WTC11 (cell line): ENCODE results near the gene TMED10. TPM values are rescaled to one million over a fixed set of nuclear protein-coding genes. Genes with fewer than 3 reads are reported as not detected.
A peak's percentile ranks its signal among the peaks of the same experiment; 100 is the strongest.

Source experiments
- ATAC-seq: fragments of 200-7000 bp; cut with Tn5 transposase; 2 replicates; pipeline ENCODE4 v1.10.0; 2021; ENCODE audit warnings: mild to moderate bottlenecking, moderate library complexity
- CTCF ChIA-PET: fragments of 300-600 bp; sonication (Branson Sonifier 250); formaldehyde crosslinking; loops from one replicate; lab custom pipeline; 2021; ENCODE audit warnings: antibody characterized with exemption; lab: Charles Lee
- POLR2A ChIA-PET: fragments of 350-600 bp; sonication (Branson Sonifier 250); formaldehyde crosslinking; loops from one replicate; lab custom pipeline; 2021; ENCODE audit warnings: antibody characterized with exemption; lab: Charles Lee
- DNase-seq: peaks from one replicate; pipeline ENCODE4 v3.0.0; 2021; ENCODE audit warnings: low spot score
- H3K27ac Mint-ChIP-seq: 2 replicates; pipeline ENCODE4 v1.8.0; 2021; ENCODE audit warnings: mixed read lengths
- H3K27me3 Mint-ChIP-seq: 2 replicates; pipeline ENCODE4 v1.8.0; 2021; ENCODE audit warnings: low read depth, mild to moderate bottlenecking, moderate library complexity, mixed read lengths
- H3K36me3 Mint-ChIP-seq: 2 replicates; pipeline ENCODE4 v1.8.0; 2021; ENCODE audit warnings: mixed read lengths
- H3K4me1 Mint-ChIP-seq: 2 replicates; pipeline ENCODE4 v1.8.0; 2022; ENCODE audit warnings: mixed read lengths
- H3K4me3 Mint-ChIP-seq: 2 replicates; pipeline ENCODE4 v1.8.0; 2021; ENCODE audit warnings: mild to moderate bottlenecking, moderate library complexity, mixed read lengths
- H3K9me3 Mint-ChIP-seq: 2 replicates; pipeline ENCODE4 v1.8.0; 2021; ENCODE audit warnings: mixed read lengths
- ATF3 ChIP-seq: sonication (generic); formaldehyde crosslinking; conservative IDR thresholded peaks from 2 replicates; pipeline ENCODE4 v1.8.1; 2022; ENCODE audit warnings: mild to moderate bottlenecking, missing genetic modification reagents
- ATF6 ChIP-seq: sonication (generic); formaldehyde crosslinking; IDR thresholded peaks from 2 replicates; pipeline ENCODE4 v1.8.1; 2023; ENCODE audit warnings: mild to moderate bottlenecking, missing genetic modification reagents
- E2F4 ChIP-seq: sonication (generic); formaldehyde crosslinking; IDR thresholded peaks from 2 replicates; pipeline ENCODE4 v1.8.1; 2022; ENCODE audit warnings: low read depth, mild to moderate bottlenecking, moderate library complexity, missing genetic modification reagents, borderline replicate concordance
- ESRRA ChIP-seq: sonication (generic); formaldehyde crosslinking; IDR thresholded peaks from 2 replicates; pipeline ENCODE4 v1.8.1; 2022; ENCODE audit warnings: mild to moderate bottlenecking, missing genetic modification reagents, borderline replicate concordance
- FOXP1 ChIP-seq: sonication (generic); formaldehyde crosslinking; IDR thresholded peaks from 2 replicates; pipeline ENCODE4 v1.8.0; 2022; ENCODE audit warnings: missing genetic modification reagents, mild to moderate bottlenecking, moderate library complexity, borderline replicate concordance
- MYBL2 ChIP-seq: sonication (generic); formaldehyde crosslinking; IDR thresholded peaks from 2 replicates; pipeline ENCODE4 v1.8.1; 2023; ENCODE audit warnings: mild to moderate bottlenecking, moderate library complexity, missing genetic modification reagents
- RELA ChIP-seq: sonication (generic); formaldehyde crosslinking; IDR thresholded peaks from 2 replicates; pipeline ENCODE4 v1.8.1; 2022; ENCODE audit warnings: missing genetic modification reagents, mild to moderate bottlenecking, borderline replicate concordance
- RORB ChIP-seq: fragments of 250-450 bp; sonication (Bioruptor Pico); IDR thresholded peaks from 2 replicates; pipeline ENCODE4 v1.9.0; 2021; ENCODE audit warnings: mild to moderate bottlenecking
- TP53 ChIP-seq: sonication (generic); formaldehyde crosslinking; IDR thresholded peaks from 2 replicates; pipeline ENCODE4 v1.8.1; 2023; ENCODE audit warnings: mild to moderate bottlenecking, missing genetic modification reagents
- USF2 ChIP-seq: sonication (generic); formaldehyde crosslinking; IDR thresholded peaks from 2 replicates; pipeline ENCODE4 v1.8.1; 2023; ENCODE audit warnings: mild to moderate bottlenecking, missing genetic modification reagents, moderate library complexity
- ZNF396 ChIP-seq: fragments of 250-450 bp; sonication (Bioruptor Pico); IDR thresholded peaks from 2 replicates; pipeline ENCODE4 v1.8.0; 2021; ENCODE audit warnings: mild to moderate bottlenecking, moderate library complexity, borderline replicate concordance
- ZNF416 ChIP-seq: fragments of 250-450 bp; sonication (Bioruptor Pico); IDR thresholded peaks from 2 replicates; pipeline ENCODE4 v1.9.0; 2021; ENCODE audit warnings: mild to moderate bottlenecking, inconsistent platforms
- total RNA-seq: library from RNA; stranded (reverse); gene quantifications from 3 replicates; pipeline ENCODE4 v1.2.3, GENCODE V29; 2021
- TF ChIP-seq, protein P1 (sequence below): sonication (generic); formaldehyde crosslinking; IDR thresholded peaks from 2 replicates; pipeline ENCODE4 v1.8.1; 2022; ENCODE audit warnings: mild to moderate bottlenecking, missing genetic modification reagents, moderate library complexity, borderline replicate concordance

The TMED10 gene
- total RNA-seq, 1 experiment from 2014 or later = 234 TPM

DNA sequence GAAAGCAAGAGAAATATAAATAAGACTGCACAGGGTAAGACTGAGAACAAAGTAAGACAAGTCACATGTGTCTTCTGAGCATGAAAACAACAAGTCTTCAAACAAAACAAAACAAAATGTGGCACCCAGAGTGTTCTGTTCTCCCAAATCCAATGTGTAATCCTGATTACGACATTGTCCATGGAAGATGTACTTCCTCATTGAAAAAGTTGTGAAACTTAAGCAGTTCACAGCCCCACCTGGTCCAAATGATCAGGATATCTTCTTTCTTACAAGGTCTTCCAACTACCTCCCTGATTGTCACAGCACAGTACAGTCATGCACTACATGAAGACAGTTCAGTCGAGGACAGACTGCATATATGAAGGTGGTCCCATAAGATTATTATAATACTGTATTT, 26.3 kb downstream of the TMED10 start (continued):
- no peak for TF ChIP-seq FOXP1 (CRISPR knock-in tag)
- no peak for TF ChIP-seq ATF3 (CRISPR knock-in tag)
- no peak for TF ChIP-seq ESRRA (CRISPR knock-in tag)
- TF ChIP-seq TP53 (CRISPR knock-in tag) = no peak
- TF ChIP-seq ZNF416 (CRISPR knock-in tag) = no peak
- TF ChIP-seq, protein P1, sequence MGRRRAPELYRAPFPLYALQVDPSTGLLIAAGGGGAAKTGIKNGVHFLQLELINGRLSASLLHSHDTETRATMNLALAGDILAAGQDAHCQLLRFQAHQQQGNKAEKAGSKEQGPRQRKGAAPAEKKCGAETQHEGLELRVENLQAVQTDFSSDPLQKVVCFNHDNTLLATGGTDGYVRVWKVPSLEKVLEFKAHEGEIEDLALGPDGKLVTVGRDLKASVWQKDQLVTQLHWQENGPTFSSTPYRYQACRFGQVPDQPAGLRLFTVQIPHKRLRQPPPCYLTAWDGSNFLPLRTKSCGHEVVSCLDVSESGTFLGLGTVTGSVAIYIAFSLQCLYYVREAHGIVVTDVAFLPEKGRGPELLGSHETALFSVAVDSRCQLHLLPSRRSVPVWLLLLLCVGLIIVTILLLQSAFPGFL = no peak
- no peak for TF ChIP-seq RORB (CRISPR knock-in tag)
- no peak for TF ChIP-seq ZNF396 (CRISPR knock-in tag)

DNA sequence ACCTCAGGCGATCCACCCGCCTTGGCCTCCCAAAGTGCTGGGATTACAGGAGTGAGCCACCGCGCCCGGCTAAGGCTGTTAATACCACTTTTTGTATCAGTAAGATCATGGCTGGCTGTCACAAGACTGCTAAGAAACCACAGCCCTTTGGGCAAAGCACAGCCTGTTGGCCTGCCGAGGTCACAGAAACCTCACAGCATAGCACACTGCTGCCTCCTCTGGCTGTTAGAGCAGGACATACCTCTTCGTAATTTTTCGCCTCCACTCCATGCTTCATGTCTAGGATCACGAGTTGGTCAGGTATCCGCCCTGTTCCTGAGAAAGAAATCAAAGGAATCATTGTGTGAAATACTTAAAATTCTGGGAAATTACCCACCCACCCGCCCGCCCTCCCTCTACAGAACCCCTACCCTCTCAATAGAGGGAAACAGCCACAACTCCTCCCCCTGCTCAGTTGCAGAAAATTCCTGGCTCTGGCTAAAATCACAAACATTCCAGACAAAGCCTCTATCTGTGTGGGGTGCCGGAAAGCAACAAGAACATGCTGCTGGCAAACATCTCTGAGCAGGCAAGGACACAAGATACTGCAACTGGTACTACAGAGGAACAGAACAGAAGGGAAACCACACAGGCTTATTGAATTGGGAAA, 28.9 kb downstream of the TMED10 start:
- ATAC-seq = peak; percentile 98
- H3K4me1 Mint-ChIP-seq = peaks cover 17% of the 10 kb centered on the region
- no peak overlapping the region for H3K4me3 Mint-ChIP-seq
- H3K27me3 Mint-ChIP-seq = no peaks in the 10 kb centered on the region
- peak overlapping the region; percentile 91 for H3K27ac Mint-ChIP-seq
- peaks cover 33% of the 10 kb centered on the region for H3K36me3 Mint-ChIP-seq
- ChIA-PET CTCF (no interaction called here), POLR2A (interaction anchor here (0.5 to 0.8 kb wide), 2 partner anchors 112 to 123 kb away, joined by 5 to 7 read pairs; no protein-coding TSS in a partner anchor)
- DNase-seq = peak; percentile 55
- TF ChIP-seq E2F4 (CRISPR knock-in tag) (no peak), RELA (CRISPR knock-in tag) (no peak), MYBL2 (CRISPR knock-in tag) (no peak), USF2 (CRISPR knock-in tag) (no peak)
- TF ChIP-seq, all 79 proteins: peak for 0
- no peaks in the 10 kb centered on the region for H3K9me3 Mint-ChIP-seq

- CTCF ChIA-PET = no interaction called here
- Mint-ChIP-seq H3K27me3 (no peaks in the 10 kb centered on the region), H3K36me3 (peaks cover 26% of the 10 kb centered on the region), H3K4me3 (no peak overlapping the region), H3K27ac (peak overlapping the region; percentile 70), H3K4me1 (peaks cover 16% of the 10 kb centered on the region), H3K9me3 (no peaks in the 10 kb centered on the region)
- ATAC-seq (no peak), DNase-seq (no peak)
- POLR2A ChIA-PET = no interaction called here
- no peak for TF ChIP-seq ATF6
Measured at GRCh38 chr14:75144944-75145343, 31.5 kb downstream of the TMED10 start.
